Peyer's patch (tissue), 4 donors: ENCODE measurements around the gene TGFBI. TPM values are rescaled to one million over a fixed set of nuclear protein-coding genes. Genes with fewer than 3 reads are reported as not detected.

Experiments
- DNase-seq, 3 donors: peaks; one replicate each; pipeline ENCODE4 v3.0.0-alpha.2; 2017 to 2019
- H3K27ac ChIP-seq, 4 donors: fragments of 200-600 bp; sonication (generic); one replicate each; pipeline ENCODE4 v1.5.1; 2016 to 2019
- H3K27me3 ChIP-seq, 2 donors: fragments of 200-600 bp; sonication (generic); one replicate each; pipeline ENCODE4 v1.5.1; 2019
- H3K36me3 ChIP-seq, 3 donors: fragments of 200-600 bp; sonication (generic); one replicate each; pipeline ENCODE4 v1.5.1; 2016 to 2019
- H3K4me1 ChIP-seq, 4 donors: fragments of 200-600 bp; sonication (generic); one replicate each; pipeline ENCODE4 v1.5.1; 2016 to 2019
- H3K4me3 ChIP-seq, 4 donors: fragments of 200-600 bp; sonication (generic); 1 replicate in 3 of 4; 2 replicates in 1 of 4; pipeline ENCODE4 v1.5.1; 2016 to 2019; ENCODE audit warnings: mild to moderate bottlenecking in 1 of 4
- H3K9me3 ChIP-seq, 4 donors: fragments of 200-600 bp; sonication (generic); one replicate each; pipeline ENCODE4 v1.5.1; 2016 to 2019; ENCODE audit warnings: mild to moderate bottlenecking in 1 of 4
- POLR2A ChIP-seq, 2 donors: fragments of 450-650 bp; IDR thresholded peaks; one replicate each; pipeline ENCODE4 v1.5.1; 2017; ENCODE audit warnings: antibody characterized with exemption in 2 of 2, mild to moderate bottlenecking in 2 of 2, moderate library complexity in 2 of 2
- total RNA-seq, 4 donors: library from RNA; depleted of rRNA; stranded (reverse); fragments of >200 nt; gene quantifications; one replicate each; pipeline ENCODE4 v1.1.0, GENCODE V29; 2016
- TF ChIP-seq, protein P1 (sequence below), 6 experiments: fragments of 450-650 bp in 4 of 6; fragments of 200-600 bp in 2 of 6; sonication (generic) in 1 of 6; IDR thresholded peaks; one replicate each; pipeline ENCODE4 v1.5.1; 2017 to 2019; ENCODE audit warnings: antibody characterized with exemption in 6 of 6, mild to moderate bottlenecking in 3 of 6, moderate library complexity in 1 of 6

Gene TGFBI
- total RNA-seq, result 10 to 100 TPM; 17.5 to 56.9 (median 26.3) TPM

DNA sequence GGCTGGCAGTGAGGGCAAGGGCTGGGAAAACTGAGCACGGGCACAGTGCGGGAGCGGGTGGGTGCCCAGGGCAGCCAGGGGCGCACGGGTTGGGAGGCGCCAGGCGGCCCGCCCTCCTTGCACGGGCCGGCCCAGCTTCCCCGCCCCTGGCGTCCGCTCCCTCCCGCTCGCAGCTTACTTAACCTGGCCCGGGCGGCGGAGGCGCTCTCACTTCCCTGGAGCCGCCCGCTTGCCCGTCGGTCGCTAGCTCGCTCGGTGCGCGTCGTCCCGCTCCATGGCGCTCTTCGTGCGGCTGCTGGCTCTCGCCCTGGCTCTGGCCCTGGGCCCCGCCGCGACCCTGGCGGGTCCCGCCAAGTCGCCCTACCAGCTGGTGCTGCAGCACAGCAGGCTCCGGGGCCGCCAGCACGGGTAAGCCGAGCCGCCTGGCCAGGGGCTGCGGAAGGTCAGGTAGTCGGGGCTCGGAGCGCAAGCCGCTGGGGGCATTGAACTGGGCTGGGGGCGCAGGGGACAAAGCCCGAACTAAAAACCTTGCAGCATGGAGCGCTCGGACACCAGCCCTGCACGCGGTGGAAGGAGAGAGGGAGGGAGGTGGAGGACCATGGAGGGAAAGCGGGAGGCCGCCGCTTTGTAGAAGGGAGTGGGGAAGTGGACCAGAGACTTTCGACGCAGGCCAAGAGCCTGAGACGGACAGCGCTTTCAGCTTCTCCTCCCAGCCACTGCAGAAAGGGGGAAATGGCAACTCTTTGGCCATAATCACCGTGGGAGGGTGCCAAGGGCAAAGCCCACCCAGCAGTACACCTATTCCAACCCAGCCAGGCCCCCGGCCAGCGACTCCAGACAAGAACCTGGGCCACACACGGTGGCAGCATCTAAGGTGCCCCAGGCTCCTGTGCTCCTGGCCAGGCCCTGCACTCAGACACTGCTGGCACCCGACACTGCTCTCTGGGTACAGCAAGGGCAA, at the start of gene TGFBI:
Gene TGFBI, plus strand, starts transcription at position 207 of the 961 bp plus-strand sequence. Its CDS starts 68 bp downstream, at position 275.
- Histone ChIP-seq H3K36me3 (no peaks in the 10 kb centered on the region), H3K9me3 (no peaks in the 10 kb centered on the region), H3K4me3 (peak within 1 kb of the TSS; percentile 40 to 64 (median 51)), H3K27ac (peak within 1 kb of the TSS; percentile 35 to 76 (median 66)), H3K4me1 (peaks cover 0 to 29% (median 0%) of the 10 kb centered on the region in 4 donors), H3K27me3 (no peaks in the 10 kb centered on the region)
- TF ChIP-seq, protein P1, sequence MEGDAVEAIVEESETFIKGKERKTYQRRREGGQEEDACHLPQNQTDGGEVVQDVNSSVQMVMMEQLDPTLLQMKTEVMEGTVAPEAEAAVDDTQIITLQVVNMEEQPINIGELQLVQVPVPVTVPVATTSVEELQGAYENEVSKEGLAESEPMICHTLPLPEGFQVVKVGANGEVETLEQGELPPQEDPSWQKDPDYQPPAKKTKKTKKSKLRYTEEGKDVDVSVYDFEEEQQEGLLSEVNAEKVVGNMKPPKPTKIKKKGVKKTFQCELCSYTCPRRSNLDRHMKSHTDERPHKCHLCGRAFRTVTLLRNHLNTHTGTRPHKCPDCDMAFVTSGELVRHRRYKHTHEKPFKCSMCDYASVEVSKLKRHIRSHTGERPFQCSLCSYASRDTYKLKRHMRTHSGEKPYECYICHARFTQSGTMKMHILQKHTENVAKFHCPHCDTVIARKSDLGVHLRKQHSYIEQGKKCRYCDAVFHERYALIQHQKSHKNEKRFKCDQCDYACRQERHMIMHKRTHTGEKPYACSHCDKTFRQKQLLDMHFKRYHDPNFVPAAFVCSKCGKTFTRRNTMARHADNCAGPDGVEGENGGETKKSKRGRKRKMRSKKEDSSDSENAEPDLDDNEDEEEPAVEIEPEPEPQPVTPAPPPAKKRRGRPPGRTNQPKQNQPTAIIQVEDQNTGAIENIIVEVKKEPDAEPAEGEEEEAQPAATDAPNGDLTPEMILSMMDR (IDR thresholded peaks at IDR 0.05), result no peak
- no peak for TF ChIP-seq POLR2A (IDR thresholded peaks at IDR 0.05)
- DNase-seq, result peak; percentile 33 to 76 (median 75)

DNA sequence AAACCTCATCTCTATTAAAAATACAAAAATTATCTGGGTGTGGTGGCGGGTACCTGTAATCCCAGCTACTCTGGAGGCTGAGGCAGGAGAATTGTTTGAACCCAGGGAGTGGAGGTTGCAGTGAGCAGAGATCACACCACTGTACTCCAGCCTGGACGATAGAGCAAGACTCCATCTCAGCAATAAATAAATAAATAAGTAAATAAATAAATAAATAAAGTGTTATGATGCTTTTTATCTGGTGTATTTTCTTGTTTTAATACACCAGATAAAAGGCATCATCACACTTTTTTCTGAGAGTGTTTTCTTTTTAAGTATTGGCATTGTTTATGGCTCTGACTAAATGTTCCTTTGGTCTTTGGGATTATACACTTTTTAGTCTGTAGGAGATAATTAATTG, 49.8 kb upstream of the TGFBI start:
- Histone ChIP-seq H3K4me1 (no peaks in the 10 kb centered on the region), H3K27ac (no peak overlapping the region)
- no peak for DNase-seq

DNA sequence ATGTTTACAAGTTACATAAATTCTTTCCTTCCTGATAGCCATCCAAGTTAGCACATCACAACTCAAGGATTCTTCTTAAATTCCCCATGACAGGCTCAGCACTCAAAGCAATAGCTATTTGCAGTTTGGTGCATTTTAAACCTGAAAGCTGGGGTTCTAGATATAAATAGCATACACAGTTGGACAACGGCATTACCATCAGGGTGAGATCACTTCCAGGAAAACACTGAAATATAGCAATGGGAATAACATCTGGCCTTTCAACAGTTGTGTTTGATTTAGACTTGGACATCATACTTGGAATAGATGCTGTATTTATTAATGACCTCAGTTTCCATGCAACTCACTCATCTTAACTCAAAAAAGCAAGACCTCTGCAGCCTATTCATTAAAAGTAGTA, 49.3 kb upstream of the TGFBI start:
- H3K4me1 ChIP-seq, result no peaks in the 10 kb centered on the region
- no peak overlapping the region for H3K27ac ChIP-seq
- no peak overlapping the region for H3K4me3 ChIP-seq
- TF ChIP-seq, protein P1 (IDR thresholded peaks at IDR 0.05), result no peak
- no peak for TF ChIP-seq POLR2A (IDR thresholded peaks at IDR 0.05)
- no peaks in the 10 kb centered on the region for H3K36me3 ChIP-seq
- H3K27me3 ChIP-seq, result no peaks in the 10 kb centered on the region
- DNase-seq, result no peak
- no peaks in the 10 kb centered on the region for H3K9me3 ChIP-seq

More for the DNA sequence above, 49.8 kb upstream of the TGFBI start:
- Histone ChIP-seq H3K36me3 (no peaks in the 10 kb centered on the region), H3K27me3 (no peaks in the 10 kb centered on the region), H3K9me3 (no peaks in the 10 kb centered on the region), H3K4me3 (no peak overlapping the region)
- TF ChIP-seq POLR2A (IDR thresholded peaks at IDR 0.05), result no peak
- TF ChIP-seq, protein P1 (IDR thresholded peaks at IDR 0.05), result no peak

DNA sequence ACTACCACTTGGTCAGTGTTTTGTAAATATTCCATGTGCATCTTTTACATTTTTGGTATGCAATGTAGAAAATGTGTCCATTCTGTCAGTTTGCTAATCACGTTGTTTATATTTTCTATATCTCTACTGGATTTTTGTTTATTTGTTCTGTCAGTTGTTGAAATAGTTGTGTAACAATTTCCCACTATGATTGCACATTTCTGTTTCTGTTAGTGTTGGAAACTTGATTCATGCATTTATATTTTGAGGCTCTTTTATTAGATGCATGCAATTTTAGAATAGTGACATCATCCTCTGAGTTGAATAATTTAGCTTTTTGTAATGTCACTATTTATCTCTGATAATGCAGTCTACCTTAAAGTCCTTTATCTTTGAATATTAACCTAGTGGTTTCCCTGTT, 48.2 kb upstream of the TGFBI start:
- H3K27ac ChIP-seq, result no peak overlapping the region
- H3K27me3 ChIP-seq, result no peaks in the 10 kb centered on the region
- no peaks in the 10 kb centered on the region for H3K9me3 ChIP-seq
- no peaks in the 10 kb centered on the region for H3K4me1 ChIP-seq
- no peak overlapping the region for H3K4me3 ChIP-seq
- no peak for DNase-seq
- TF ChIP-seq, protein P1 (IDR thresholded peaks at IDR 0.05), result no peak
- no peak for TF ChIP-seq POLR2A (IDR thresholded peaks at IDR 0.05)
- no peaks in the 10 kb centered on the region for H3K36me3 ChIP-seq

DNA sequence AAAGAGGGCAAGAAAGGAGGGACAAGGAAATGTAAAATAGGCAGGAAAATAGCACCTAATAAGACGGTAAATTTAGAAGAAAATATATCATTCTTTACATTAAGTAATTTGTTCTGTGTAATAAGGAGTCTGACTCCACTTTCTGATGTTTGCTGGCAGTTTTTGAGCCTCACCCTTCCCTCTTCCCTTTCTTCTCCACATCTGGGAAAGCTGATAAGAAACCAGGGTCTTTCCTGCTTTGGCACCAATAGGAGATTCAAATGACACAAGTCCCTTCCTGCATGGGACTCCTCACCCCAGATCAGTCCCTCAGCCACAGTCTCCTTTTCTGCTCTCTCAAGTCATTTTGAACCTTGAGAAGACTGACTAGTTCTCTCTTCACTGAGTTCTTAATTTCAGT, 42.8 kb upstream of the TGFBI start:
- Histone ChIP-seq H3K9me3 (no peaks in the 10 kb centered on the region), H3K27ac (peak overlapping the region in 1 of 4 donors; percentile 11), H3K27me3 (no peaks in the 10 kb centered on the region), H3K4me1 (no peaks in the 10 kb centered on the region), H3K36me3 (no peaks in the 10 kb centered on the region), H3K4me3 (no peak overlapping the region)
- TF ChIP-seq POLR2A (IDR thresholded peaks at IDR 0.05), result no peak
- TF ChIP-seq, protein P1 (IDR thresholded peaks at IDR 0.05), result no peak
- no peak for DNase-seq
